A549 (cell line): ENCODE measurements around the gene STXBP6. TPM values are rescaled to one million over a fixed set of nuclear protein-coding genes. Genes with fewer than 3 reads are reported as not detected.
"Not testable (repeated sequence)": the region's sequence is repeated elsewhere in the genome, so short reads cannot be mapped to it uniquely, and the experiment has no call there.

Experiments used
- ATAC-seq, 2 experiments: fragments of 200-7000 bp in 1 of 2; fragments of >200 bp in 1 of 2; cut with Nextera tagmentation in 1 of 2; cut with Tn5 transposase in 1 of 2; 3 replicates each; pipeline versions ENCODE4 v1.8.0 to v1.9.1; 2018 to 2020; ENCODE audit warnings: mild to moderate bottlenecking in 1 of 2, moderate library complexity in 1 of 2
- CTCF ChIA-PET: fragments of 300-600 bp; sonication (Branson Sonifier 250); formaldehyde crosslinking; extraction: SDS; loops from one replicate; lab custom pipeline; 2021; ENCODE audit warnings: antibody characterized with exemption, inconsistent platforms; lab: Yijun Ruan, JAX
- POLR2A ChIA-PET: fragments of 350-600 bp; formaldehyde crosslinking; extraction: SDS; loops from one replicate; lab custom pipeline; 2021; ENCODE audit warnings: antibody characterized with exemption, inconsistent platforms; lab: Yijun Ruan, JAX
- DNase-seq, 2 experiments: peaks; one replicate each; pipeline versions ENCODE4 v3.0.0 to v3.0.0-alpha.2; 2011 to 2016; ENCODE audit warnings: low read depth in 1 of 2, low spot score in 1 of 2
- FAIRE-seq: peaks from 2 replicates; lab custom pipeline; 2011; peaks lifted over from hg19 to GRCh38; lab: Jason Lieb, UNC
- H3K27ac ChIP-seq, 2 experiments: fragments of >200 bp; sonication (Bioruptor Twin); formaldehyde crosslinking; 3 replicates each; pipeline ENCODE4 v1.5.1; 2016 to 2017
- H3K4me1 ChIP-seq: fragments of >200 bp; sonication (Bioruptor Twin); formaldehyde crosslinking; 3 replicates; pipeline ENCODE4 v1.6.1; 2016
- H3K4me2 ChIP-seq: fragments of >200 bp; sonication (Bioruptor Twin); formaldehyde crosslinking; 3 replicates; pipeline ENCODE4 v1.6.1; 2016
- H3K4me3 ChIP-seq: fragments of >200 bp; sonication (Bioruptor Twin); formaldehyde crosslinking; 3 replicates; pipeline ENCODE4 v1.5.1; 2016
- H3K9me3 ChIP-seq: fragments of >200 bp; sonication (Bioruptor Twin); formaldehyde crosslinking; 3 replicates; pipeline ENCODE4 v1.6.1; 2016
- BHLHE40 ChIP-seq: IDR thresholded peaks from 2 replicates; pipeline ENCODE4 v1.6.1; 2012; ENCODE audit warnings: low read depth, low read length, inconsistent platforms
- EHF ChIP-seq: fragments of 250-450 bp; sonication (Bioruptor Pico); IDR thresholded peaks from 2 replicates; pipeline ENCODE4 v1.5.0; 2020; ENCODE audit warnings: mild to moderate bottlenecking
- EP300 ChIP-seq, 2 experiments: fragments of >200 bp; sonication (Bioruptor Twin); formaldehyde crosslinking; IDR thresholded peaks; 2 replicates in 1 of 2; 3 replicates in 1 of 2; pipeline ENCODE4 v1.6.1; 2016 to 2017
- ESRRA ChIP-seq: fragments of 150-350 bp; IDR thresholded peaks from 2 replicates; pipeline ENCODE4 v1.6.1; 2014; ENCODE audit warnings: mild to moderate bottlenecking, low read length, borderline replicate concordance
- GATA3 ChIP-seq: IDR thresholded peaks from 2 replicates; pipeline ENCODE4 v1.6.1; 2012; ENCODE audit warnings: borderline replicate concordance
- JUNB ChIP-seq: fragments of >200 bp; sonication (Bioruptor Twin); formaldehyde crosslinking; IDR thresholded peaks from 2 replicates; pipeline ENCODE4 v1.6.1; 2016
- KDM1A ChIP-seq: fragments of 200-600 bp; sonication (generic); IDR thresholded peaks from 2 replicates; pipeline ENCODE4 v1.6.1; 2016; ENCODE audit warnings: low read depth, mild to moderate bottlenecking
- NPAS2 ChIP-seq: fragments of 250-450 bp; sonication (Bioruptor Pico); IDR thresholded peaks from 2 replicates; pipeline ENCODE4 v1.8.0; 2022; ENCODE audit warnings: mild to moderate bottlenecking, moderate library complexity, borderline replicate concordance
- PHF8 ChIP-seq: fragments of 200-600 bp; sonication (generic); IDR thresholded peaks from 2 replicates; pipeline ENCODE4 v1.6.1; 2016; ENCODE audit warnings: low read depth, mild to moderate bottlenecking, antibody characterized with exemption, moderate library complexity, borderline replicate concordance
- RARB ChIP-seq: fragments of 250-450 bp; sonication (Bioruptor Pico); IDR thresholded peaks from 2 replicates; pipeline ENCODE4 v1.8.0; 2021; ENCODE audit warnings: mild to moderate bottlenecking, moderate library complexity
- RNF2 ChIP-seq: fragments of 200-600 bp; sonication (generic); IDR thresholded peaks from 2 replicates; pipeline ENCODE4 v1.6.1; 2016; ENCODE audit warnings: low read depth, mild to moderate bottlenecking, antibody characterized with exemption, moderate library complexity, borderline replicate concordance
- SREBF2 ChIP-seq: fragments of 450-650 bp; IDR thresholded peaks from 2 replicates; pipeline ENCODE4 v1.6.1; 2014; ENCODE audit warnings: mild to moderate bottlenecking, moderate library complexity
- TFCP2L1 ChIP-seq: fragments of 250-450 bp; sonication (Bioruptor Pico); IDR thresholded peaks from 2 replicates; pipeline ENCODE4 v1.5.0; 2021; ENCODE audit warnings: mild to moderate bottlenecking
- ZFP36 ChIP-seq: fragments of 450-650 bp; IDR thresholded peaks from 2 replicates; pipeline ENCODE4 v1.6.1; 2014; ENCODE audit warnings: borderline replicate concordance; ENCODE audit not compliant: partially characterized antibody
- ZSCAN20 ChIP-seq: fragments of 250-450 bp; sonication (Bioruptor Pico); IDR thresholded peaks from 2 replicates; pipeline ENCODE4 v1.8.0; 2022; ENCODE audit warnings: mild to moderate bottlenecking, moderate library complexity
- WGBS: methylation state at CpG from one replicate; pipeline ENCODE4 v1.1.6; 2017; ENCODE audit errors: missing lambda C conversion rate; 5-methylcytosine and 5-hydroxymethylcytosine counted together
- polyA plus RNA-seq, 4 experiments: library from polyadenylated mRNA; depleted of rRNA in 3 of 4; stranded (reverse); fragments of >200 nt; fragmentation: RNase III in 1 of 4; extraction: RNeasy Plus Mini Kit Qiagen cat#74134 plus additional on column Dnase treatment in 1 of 4; gene quantifications; 2 replicates in 3 of 4; 3 replicates in 1 of 4; pipeline ENCODE4 v1.2.3, GENCODE V29; 2011 to 2017
- TF ChIP-seq, protein P1 (sequence below): IDR thresholded peaks from 2 replicates; pipeline ENCODE4 v1.6.1; 2012

The STXBP6 gene
- polyA plus RNA-seq, 2 of the 4 experiments (the other 2 are of a cell fraction): 1.7 to 6.3 TPM

DNA sequence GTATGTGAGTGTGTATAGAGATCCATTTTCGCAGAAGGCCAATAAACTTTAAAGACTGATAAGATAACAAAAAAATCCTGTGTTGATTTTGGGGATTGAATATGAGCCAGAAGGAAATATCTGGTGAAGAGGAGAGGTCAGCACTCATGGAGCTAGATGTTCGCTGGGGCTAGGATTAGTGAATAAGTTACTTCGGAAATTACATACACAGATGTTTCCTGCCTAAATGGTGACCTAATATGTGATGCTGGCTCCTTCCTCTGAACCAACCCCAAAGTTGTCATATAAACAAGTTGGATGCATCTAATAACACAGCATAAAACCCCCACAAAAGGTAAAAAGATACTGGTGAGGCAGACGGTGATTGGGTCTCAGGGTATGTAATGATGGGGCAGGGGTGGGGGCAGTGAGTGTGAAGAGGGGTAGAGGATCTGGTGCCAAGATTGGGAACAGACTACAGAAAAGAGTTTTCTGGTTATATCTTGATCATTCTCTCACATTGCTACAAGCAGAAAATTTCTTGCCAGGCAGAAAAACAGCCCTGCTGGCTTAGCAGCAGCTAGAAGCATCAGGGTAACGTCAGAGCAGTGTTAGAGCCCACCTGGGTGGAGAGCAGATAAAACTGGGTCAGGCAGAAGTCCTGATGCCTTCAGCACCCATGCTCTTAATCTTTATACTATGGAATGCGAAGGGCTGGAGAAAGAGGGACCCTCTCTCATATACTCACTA, 275.6 kb downstream of the STXBP6 start:
- H3K4me2 ChIP-seq: no peak overlapping the region
- TF ChIP-seq ESRRA (no peak), RNF2 (no peak), KDM1A (no peak), GATA3 (no peak)
- TF ChIP-seq, protein P1, sequence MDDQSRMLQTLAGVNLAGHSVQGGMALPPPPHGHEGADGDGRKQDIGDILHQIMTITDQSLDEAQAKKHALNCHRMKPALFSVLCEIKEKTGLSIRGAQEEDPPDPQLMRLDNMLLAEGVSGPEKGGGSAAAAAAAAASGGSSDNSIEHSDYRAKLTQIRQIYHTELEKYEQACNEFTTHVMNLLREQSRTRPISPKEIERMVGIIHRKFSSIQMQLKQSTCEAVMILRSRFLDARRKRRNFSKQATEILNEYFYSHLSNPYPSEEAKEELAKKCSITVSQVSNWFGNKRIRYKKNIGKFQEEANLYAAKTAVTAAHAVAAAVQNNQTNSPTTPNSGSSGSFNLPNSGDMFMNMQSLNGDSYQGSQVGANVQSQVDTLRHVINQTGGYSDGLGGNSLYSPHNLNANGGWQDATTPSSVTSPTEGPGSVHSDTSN: no peak
- no peak for ATAC-seq
- WGBS: 17% methylated on average over 6 of the region's 6 CpGs
- no peaks in the 10 kb centered on the region for H3K4me1 ChIP-seq
- CTCF ChIA-PET: interaction anchor here (0.6 to 1.5 kb wide), 2 partner anchors 11 to 17 kb away, joined by 3 to 6 read pairs; no protein-coding TSS in a partner anchor
- DNase-seq: no peak
- no peak overlapping the region for H3K4me3 ChIP-seq
- H3K9me3 ChIP-seq: no peaks in the 10 kb centered on the region
- POLR2A ChIA-PET: no interaction called here
- no peak for FAIRE-seq
- H3K27ac ChIP-seq: no peak overlapping the region

DNA sequence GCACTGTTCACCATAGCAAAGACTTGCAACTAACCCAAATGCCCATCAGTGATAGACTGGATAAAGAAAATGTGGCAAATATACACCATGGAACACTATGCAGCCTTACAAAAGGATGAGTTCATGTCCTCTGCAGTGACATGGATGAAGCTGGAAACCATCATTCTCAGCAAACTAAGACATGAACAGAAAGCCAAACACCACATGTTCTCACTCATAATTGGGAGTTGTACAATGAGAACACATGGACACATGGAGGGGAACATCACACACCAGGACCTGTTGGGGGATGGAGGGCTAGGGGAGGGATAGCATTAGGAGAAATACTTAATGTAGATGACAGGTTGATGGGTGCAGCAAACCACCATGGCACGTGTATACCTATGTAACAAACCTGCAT, 276.4 kb downstream of the STXBP6 start:
- CTCF ChIA-PET: not testable (repeated sequence)

DNA sequence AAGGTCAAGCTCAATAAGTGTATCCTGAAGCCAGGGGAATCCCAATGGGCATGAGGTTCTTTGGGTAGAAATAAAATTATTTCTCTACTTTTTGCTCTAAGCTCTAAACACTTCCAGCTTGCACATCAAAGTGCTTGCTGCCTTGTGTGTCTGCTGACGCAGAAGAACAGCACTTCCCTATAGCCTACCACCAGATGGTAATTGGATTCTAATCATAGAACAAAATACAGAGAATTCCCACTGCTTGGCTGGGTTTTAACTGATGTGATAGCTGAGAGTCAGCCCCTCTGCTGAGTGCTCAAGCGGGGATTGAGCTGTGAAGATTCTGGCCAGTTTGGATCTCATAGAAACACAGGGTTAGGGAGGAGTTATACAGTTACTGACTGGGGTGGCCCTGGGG, 283.5 kb downstream of the STXBP6 start:
- H3K9me3 ChIP-seq: no peaks in the 10 kb centered on the region
- H3K4me1 ChIP-seq: no peaks in the 10 kb centered on the region
- no peak overlapping the region for H3K27ac ChIP-seq
- DNase-seq (no peak), ATAC-seq (no peak), FAIRE-seq (no peak)
- no peak overlapping the region for H3K4me3 ChIP-seq
- H3K4me2 ChIP-seq: no peak overlapping the region
- CTCF ChIA-PET: interaction anchor here (0.7 to 1.0 kb wide), 2 partner anchors 27 to 40 kb away, joined by 3 read pairs; no protein-coding TSS in a partner anchor
- no peak for TF ChIP-seq SREBF2
- POLR2A ChIA-PET: no interaction called here
- WGBS: 13% methylated on average over 2 of the region's 2 CpGs

More for the DNA sequence above, 276.4 kb downstream of the STXBP6 start:
- H3K4me2 ChIP-seq, POLR2A ChIA-PET, ATAC-seq, H3K4me3 ChIP-seq, FAIRE-seq, H3K4me1 ChIP-seq, H3K27ac ChIP-seq, H3K9me3 ChIP-seq, DNase-seq: not testable (repeated sequence)
- WGBS: 0% methylated on average over 1 of the region's 1 CpG

DNA sequence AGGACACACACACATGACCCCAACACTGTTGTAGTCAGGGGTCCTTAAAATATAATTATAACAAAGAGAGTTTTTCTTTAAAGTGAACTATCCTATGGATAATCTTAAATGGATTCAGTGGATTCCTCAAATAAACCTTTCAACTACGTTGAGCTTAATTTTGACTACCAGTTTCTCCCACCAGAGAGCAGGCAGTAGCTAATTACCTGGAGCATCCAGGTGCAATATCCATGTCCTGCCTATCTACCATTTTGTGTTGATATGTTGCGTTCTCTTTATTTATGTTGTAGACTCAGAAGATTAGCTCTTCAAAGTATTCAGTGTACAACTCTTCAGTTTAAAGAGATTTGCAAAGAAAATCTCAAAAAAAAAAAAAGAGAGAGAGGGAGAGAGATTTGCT, 288.8 kb downstream of the STXBP6 start:
- Histone ChIP-seq H3K4me1 (no peaks in the 10 kb centered on the region), H3K9me3 (no peaks in the 10 kb centered on the region), H3K27ac (no peak overlapping the region), H3K4me3 (no peak overlapping the region), H3K4me2 (no peak overlapping the region)
- ChIA-PET POLR2A (no interaction called here), CTCF (no interaction called here)
- 38% methylated on average over 2 of the region's 2 CpGs for WGBS
- TF ChIP-seq TFCP2L1 (CRISPR knock-in tag) (no peak), RARB (no peak), PHF8 (no peak), BHLHE40 (no peak), NPAS2 (CRISPR knock-in tag) (no peak), EP300 (IDR thresholded peaks at IDR 0.05) (no peak), EHF (CRISPR knock-in tag) (no peak), ZFP36 (no peak), ZSCAN20 (CRISPR knock-in tag) (no peak), JUNB (no peak)
- ATAC-seq: no peak
- FAIRE-seq: no peak
- no peak for DNase-seq
